K562 treated with DMSO at 1 percent for 4 hours (cell line): ENCODE data around the gene ETFB. TPM values are rescaled to one million over a fixed set of nuclear protein-coding genes. Genes with fewer than 3 reads are reported as not detected.

Experiments used
- total RNA-seq: library from RNA; unstranded; fragments of 300-600 nt; gene quantifications from 2 replicates; pipeline ENCODE4 v1.2.3, GENCODE V29; 2022; ENCODE audit not compliant: insufficient read depth

The ETFB gene
- total RNA-seq, result 198 and 249 TPM in 2 replicates

GRCh38 chr19:51365965-51366388 is at the start of gene ETFB:
Gene ETFB, minus strand, starts transcription at chr19:51366388. Its CDS starts 62 bp downstream, at chr19:51366326.

DNA sequence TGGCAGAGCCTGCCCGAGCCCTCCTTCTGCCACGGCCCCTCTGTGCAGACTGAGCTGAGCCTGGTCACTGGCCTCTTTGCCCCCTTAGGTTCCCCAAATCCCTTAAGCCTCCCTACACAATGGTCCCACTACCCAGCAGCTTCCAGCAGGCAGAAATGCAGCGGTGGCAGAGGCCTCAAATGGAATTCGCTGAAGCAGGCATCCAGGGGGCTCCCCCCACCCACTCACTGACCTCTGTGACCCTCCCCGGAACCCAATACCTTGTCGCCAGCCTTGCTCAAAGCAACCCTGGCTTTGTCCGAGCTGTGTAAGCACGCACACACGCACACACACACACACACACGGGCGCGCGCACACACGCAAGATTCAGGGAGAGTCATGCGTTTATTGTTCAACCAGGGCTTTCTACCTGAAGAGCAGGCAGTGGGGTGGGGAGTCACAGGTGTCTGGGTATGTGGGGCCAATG is 21.8 kb upstream of the ETFB start, which contains the start of gene LIM2:
TSS of gene LIM2 (minus strand) at position 51 of the 466 bp plus-strand sequence. CDS start 531 bp downstream, outside the sequence.

DNA sequence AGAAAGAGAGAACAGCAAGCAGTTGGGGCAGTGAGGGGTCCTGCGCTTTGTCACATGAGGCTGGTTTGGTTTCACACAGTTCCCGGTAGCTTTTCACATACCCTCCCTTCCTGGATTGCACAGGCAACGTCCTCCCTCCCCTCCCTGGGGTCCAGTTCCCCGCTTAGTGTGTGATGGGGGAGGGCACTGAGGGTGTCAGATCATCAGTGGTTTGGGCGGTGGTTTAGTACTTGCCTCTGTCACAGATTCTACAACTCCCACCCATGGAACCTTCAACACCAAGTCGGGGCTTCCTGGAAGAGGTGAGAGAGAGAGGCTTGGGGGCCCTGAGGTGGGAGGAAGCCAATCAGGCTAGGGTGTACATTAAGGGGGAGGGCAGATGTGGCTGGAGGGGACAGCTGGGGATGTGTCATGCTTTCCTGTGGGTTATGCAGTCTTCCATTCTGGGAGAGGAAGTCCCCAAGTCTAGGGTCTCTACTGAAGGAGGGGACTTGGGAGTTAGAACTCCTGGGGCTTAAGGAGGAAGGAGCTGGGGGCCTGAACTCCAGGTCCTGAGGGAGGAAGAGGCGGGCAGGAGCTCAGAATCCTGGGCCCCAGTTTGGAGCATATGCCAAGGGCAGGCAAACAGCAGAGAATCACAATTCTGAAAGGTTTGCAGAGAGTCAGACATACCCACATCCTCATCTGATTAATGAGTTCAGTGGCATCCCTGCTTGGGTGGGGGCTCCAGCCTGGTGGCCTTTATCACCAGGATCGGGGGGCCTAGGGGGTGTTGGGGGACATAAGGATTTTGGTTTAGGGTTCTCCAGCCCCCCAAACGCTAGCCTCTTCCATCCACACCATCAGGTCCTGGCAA is 6.7 kb upstream of the ETFB start, which contains the start of gene NKG7:
TSS of gene NKG7 (minus strand) at position 6 of the 856 bp plus-strand sequence. CDS start 119 bp downstream, outside the sequence.

GRCh38 chr19:51368366-51369282 is 2.4 kb upstream of the ETFB start, which contains the start of gene CLDND2:
Gene CLDND2, minus strand, starts transcription at chr19:51369003. Its CDS starts 426 bp downstream, at chr19:51368577.

GRCh38 chr19:51341976-51342580 is 24.1 kb downstream of the ETFB start, which contains the start of gene VSIG10L:
Gene VSIG10L, minus strand, starts transcription at chr19:51342139. Its CDS starts 15 bp downstream, at chr19:51342124.

DNA sequence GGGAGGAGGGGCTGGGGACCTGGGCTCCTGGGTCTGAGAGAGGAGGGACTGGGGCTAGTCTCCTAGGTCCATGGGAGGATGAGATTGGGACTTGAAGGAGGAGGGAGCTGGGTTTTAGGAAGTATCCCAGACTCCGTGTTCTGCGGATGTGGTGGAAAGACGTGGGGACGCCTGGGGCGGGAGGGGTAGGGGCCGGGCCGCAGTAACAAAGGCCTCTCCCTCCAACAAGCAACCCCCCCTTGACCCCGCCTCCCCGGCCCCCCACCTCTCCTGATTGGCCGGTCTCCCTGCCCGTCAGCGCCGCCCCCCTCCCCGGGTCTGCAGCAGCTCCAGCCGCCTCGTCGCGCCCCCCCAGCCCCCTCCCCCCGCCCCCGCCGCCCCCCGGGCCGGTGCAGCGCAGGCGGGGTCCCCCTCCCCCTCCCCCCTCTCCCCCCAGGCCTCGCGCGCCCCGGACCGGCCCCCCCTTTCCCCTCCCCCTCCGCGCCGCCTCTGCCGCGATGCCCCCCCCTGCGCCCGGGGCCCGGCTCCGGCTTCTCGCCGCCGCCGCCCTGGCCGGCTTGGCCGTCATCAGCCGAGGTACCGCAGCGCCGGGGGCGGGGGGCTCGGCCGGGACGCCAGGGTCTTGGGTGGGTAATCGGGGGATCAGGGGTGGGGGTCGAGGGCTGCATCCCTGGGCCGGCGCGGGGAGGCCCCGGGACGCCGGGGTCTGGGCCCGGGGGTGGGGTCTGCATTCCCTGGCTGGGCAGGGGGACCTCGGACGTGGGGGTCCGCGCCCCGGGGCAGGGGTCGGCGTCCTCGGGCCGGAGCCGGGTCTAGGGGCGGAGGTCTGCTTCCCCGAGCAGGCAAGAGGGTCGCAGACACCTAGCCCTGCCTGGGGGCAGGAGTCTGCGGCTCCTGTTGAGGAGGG is 54.6 kb downstream of the ETFB start, which contains the start of gene IGLON5:
TSS of gene IGLON5 (plus strand) at position 294 of the 907 bp plus-strand sequence. CDS start at position 498, 204 bp downstream.

Other genes starting within 250 kb of the ETFB start
- 0.52 TPM in 1 of 2 replicates, not detected in the other for gene SIGLEC9, start 241.5 kb downstream of the ETFB start, total RNA-seq
- 0.48 TPM in 1 of 2 replicates, not detected in the other for gene SIGLEC7, start 224.1 kb downstream of the ETFB start, total RNA-seq
- gene CD33, start 141.3 kb downstream of the ETFB start, total RNA-seq, result 58.9 and 71.8 TPM in 2 replicates
- gene SIGLECL1, start 115.3 kb downstream of the ETFB start, total RNA-seq, result not detected in 2 replicates
- gene IGLON5, start 54.7 kb downstream of the ETFB start, total RNA-seq, result 0.30 TPM in 1 of 2 replicates, not detected in the other
- 4.1 and 9.1 TPM in 2 replicates for gene VSIG10L, start 24.2 kb downstream of the ETFB start, total RNA-seq
- not detected in 2 replicates for gene CLDND2, start 2.6 kb upstream of the ETFB start, total RNA-seq
- not detected in 2 replicates for gene NKG7, start 6.3 kb upstream of the ETFB start, total RNA-seq
- gene LIM2, start 21.6 kb upstream of the ETFB start, total RNA-seq, result not detected in 2 replicates
- gene C19orf84, start 24.2 kb upstream of the ETFB start, total RNA-seq, result 1.6 TPM in 1 of 2 replicates, not detected in the other
- 1.2 and 2.5 TPM in 2 replicates for gene SIGLEC10, start 51.3 kb upstream of the ETFB start, total RNA-seq
- 0.69 and 0.85 TPM in 2 replicates for gene SIGLEC8, start 92.1 kb upstream of the ETFB start, total RNA-seq
- not detected in 2 replicates for gene CEACAM18, start 112.2 kb upstream of the ETFB start, total RNA-seq
- 1.2 and 1.5 TPM in 2 replicates for gene SIGLEC12, start 135.4 kb upstream of the ETFB start, total RNA-seq
- 32.0 and 34.1 TPM in 2 replicates for gene SIGLEC6, start 165.3 kb upstream of the ETFB start, total RNA-seq
- 7.6 and 12.7 TPM in 2 replicates for gene ZNF175, start 204.9 kb upstream of the ETFB start, total RNA-seq